A549 treated with RU486 at 1 μM for 4 hours (cell line): ENCODE measurements around the gene NAA40. TPM values are rescaled to one million over a fixed set of nuclear protein-coding genes. Genes with fewer than 3 reads are reported as not detected.

Experiments used
- total RNA-seq: library from RNA; stranded (reverse); fragments of 200-300 nt; extraction: Qiagen RNA extraction; gene quantifications from 5 replicates; pipeline ENCODE4 v1.2.3, GENCODE V29; 2022; ENCODE audit warnings: low read depth

Gene NAA40
- total RNA-seq, result 14.7 to 18.4 TPM (median 15.6 TPM) in 5 replicates

DNA sequence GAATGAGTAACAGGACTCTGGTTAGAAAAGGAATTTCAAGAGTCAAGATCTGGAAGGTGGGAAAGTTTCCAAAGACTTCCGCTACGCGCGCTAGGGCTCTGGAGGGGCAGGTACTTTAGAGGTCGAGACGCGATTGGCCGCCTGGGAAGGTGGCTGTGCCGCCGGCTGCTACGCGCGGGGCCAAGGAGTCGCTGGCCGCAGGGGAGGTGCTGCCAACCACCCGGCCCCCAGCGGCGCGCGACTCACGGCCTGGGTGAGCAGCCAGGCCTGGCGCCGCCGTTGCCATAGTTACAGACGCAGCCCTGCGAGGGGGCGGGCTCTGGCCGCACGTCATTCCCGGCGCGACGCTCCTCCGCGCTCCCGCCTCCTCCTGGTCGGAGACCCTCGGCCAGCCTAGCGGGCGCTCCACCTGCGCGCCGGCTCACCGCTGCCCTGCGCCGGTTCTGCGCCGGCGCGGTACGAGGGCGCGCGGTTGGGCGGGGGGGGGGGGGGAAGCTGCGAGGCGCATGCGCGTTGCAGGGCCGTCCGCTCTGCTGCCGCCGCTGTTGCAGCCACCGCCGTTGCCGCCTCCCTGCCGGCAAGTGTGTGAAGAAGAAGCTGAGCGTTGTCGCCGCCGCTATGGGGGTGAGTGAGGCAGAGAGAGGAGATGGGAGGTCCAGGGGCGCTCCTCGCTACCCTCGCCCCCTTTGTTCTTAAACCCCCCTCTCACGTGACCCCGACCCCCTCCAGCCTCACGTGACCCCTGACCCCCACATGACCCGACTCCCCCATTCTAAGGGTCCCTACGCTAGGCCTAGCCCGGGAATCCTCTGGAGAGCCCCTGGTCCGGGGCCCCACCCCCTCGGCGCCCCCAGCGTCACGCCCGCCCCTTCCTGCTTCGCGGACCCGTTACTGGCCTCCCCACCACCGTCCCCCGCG, at the start of gene NAA40:
Gene NAA40, plus strand, starts transcription at position 524 of the 918 bp plus-strand sequence. Its CDS starts 95 bp downstream, at position 619.

GRCh38 chr11:63916837-63917691, 21.7 kb upstream of the NAA40 start, which contains the start of gene RCOR2:
RCOR2 (minus strand) TSS chr11:63917164; CDS start chr11:63916456, 708 bp downstream.

DNA sequence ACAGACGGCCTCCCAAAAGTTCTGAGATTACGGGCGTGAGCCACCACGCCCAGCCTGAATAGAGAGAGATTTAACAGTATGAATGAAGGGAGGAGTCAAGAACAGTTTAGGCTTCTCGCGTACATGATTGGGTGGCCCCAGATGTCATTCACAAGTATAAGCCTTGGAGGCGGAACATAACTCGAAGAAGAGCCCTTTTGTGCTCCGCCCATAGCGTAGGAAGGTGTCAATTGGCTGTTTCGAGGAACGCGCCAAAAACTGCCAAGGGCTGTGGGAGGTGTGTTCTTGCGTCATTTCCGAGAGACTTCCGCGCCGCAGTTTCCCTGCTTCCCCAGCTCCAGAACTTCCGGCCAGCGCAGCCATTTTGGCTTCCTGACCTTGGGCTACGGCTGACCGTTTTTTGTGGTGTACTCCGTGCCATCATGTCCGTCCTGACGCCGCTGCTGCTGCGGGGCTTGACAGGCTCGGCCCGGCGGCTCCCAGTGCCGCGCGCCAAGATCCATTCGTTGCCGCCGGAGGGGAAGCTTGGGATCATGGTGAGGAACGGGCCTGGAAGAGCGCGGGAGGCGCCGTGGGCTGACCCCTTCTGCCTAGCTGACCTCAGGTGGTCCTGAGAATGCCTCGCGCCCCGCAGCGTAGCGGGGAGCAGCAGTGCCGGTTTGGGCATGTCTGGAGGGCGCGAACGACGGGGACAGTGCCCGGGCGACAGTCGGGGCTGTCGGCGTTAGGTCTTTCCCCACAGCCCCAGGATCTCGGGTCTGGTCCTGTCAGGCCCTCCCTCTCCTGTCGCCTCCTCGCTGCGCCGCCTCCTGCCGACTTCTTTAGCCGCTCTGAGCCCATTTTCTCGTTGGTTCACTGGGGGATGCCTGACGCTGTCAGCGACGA, 35.7 kb downstream of the NAA40 start, which contains the start of gene COX8A:
Gene COX8A, plus strand, starts transcription at position 362 of the 885 bp plus-strand sequence. Its CDS starts 61 bp downstream, at position 423.

DNA sequence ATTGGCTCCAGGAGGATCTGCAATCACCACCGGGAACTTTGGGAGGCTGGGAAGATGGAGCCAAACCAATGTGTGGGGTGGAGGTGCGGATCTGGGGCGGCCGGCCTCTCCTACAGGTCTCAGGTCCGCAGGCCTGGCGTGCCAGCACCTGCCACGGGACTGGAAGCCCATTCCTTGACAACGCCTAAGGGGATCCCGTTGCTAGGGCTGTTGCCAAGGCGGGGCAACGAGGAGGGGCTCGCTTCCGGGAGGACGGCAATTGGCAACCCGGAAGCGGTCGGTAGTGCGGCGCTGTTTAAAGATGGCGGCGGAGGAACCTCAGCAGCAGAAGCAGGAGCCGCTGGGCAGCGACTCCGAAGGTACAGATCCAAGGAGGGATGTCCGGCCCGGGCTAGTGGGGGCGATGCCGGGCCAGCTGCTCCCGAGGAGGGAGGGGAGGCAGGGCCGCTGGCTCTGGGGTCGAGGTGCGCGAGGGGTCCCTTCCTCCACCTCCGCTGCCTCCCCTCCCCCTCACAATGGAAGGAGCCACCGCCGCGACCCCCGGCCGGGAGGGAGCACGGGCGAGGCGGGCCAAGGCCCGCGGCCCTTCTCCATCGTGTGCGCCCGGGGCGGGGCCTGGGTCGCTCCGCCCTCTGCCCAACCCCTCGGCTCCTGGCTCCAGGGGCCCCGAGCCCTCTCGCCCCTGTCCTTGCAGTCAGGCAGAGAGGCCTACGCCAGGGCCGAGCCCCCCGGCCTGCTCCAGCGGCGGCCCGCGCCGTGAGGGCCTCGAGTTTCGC, 47.5 kb downstream of the NAA40 start, which contains the start of gene OTUB1:
Gene OTUB1, plus strand, starts transcription at position 283 of the 776 bp plus-strand sequence. Its CDS starts 19 bp downstream, at position 302.

Other genes with a start within 250 kb of the NAA40 start
- 4.8 to 7.6 TPM (median 7.3 TPM) in 5 replicates for gene ZFTA, start 170.2 kb upstream of the NAA40 start, total RNA-seq
- 31.9 to 56.2 TPM (median 48.0 TPM) in 5 replicates for gene SPINDOC, start 125.5 kb upstream of the NAA40 start, total RNA-seq
- gene MARK2, start 99.9 kb upstream of the NAA40 start, total RNA-seq, result 22.3 to 26.1 TPM (median 23.8 TPM) in 5 replicates
- 0.90 to 1.3 TPM (median 0.97 TPM) in 5 replicates for gene RCOR2, start 21.8 kb upstream of the NAA40 start, total RNA-seq
- 625 to 1,017 TPM (median 974 TPM) in 5 replicates for gene COX8A, start 35.6 kb downstream of the NAA40 start, total RNA-seq
- 106 to 132 TPM (median 127 TPM) in 5 replicates for gene OTUB1, start 47.4 kb downstream of the NAA40 start, total RNA-seq
- gene FLRT1, start 96.9 kb downstream of the NAA40 start, total RNA-seq, result 0.05 to 0.07 TPM (median 0.06 TPM) in 3 of 5 replicates, not detected in the others
- 8.8 to 17.0 TPM (median 12.8 TPM) in 5 replicates for gene MACROD1, start 227.1 kb downstream of the NAA40 start, total RNA-seq
- gene STIP1, start 247.2 kb downstream of the NAA40 start, total RNA-seq, result 234 to 268 TPM (median 258 TPM) in 5 replicates